Omental fat pad (tissue), 4 donors: ENCODE measurements around the gene USP32. TPM values are rescaled to one million over a fixed set of nuclear protein-coding genes. Genes with fewer than 3 reads are reported as not detected.
A peak's percentile ranks its signal among the peaks of the same experiment; 100 is the strongest.
"Not testable (repeated sequence)": the region's sequence is repeated elsewhere in the genome, so short reads cannot be mapped to it uniquely, and the experiment has no call there.

Source experiments
- ATAC-seq: fragments of 150-250 bp; one replicate; pipeline ENCODE4 v1.9.1; 2016; ENCODE audit warnings: mild to moderate bottlenecking, moderate library complexity; ENCODE audit not compliant: low FRiP score
- DNase-seq: peaks from one replicate; pipeline ENCODE4 v3.0.0-alpha.2; 2019; ENCODE audit warnings: low spot score
- CTCF ChIP-seq, 3 donors: fragments of 450-650 bp; IDR thresholded peaks; one replicate each; pipeline ENCODE4 v1.5.1; 2016 to 2017; ENCODE audit warnings: antibody characterized with exemption in 3 of 3, mild to moderate bottlenecking in 3 of 3, moderate library complexity in 2 of 3
- total RNA-seq, 4 donors: library from RNA; depleted of rRNA; stranded (reverse); fragments of >200 nt; gene quantifications; one replicate each; pipeline ENCODE4 v1.1.0, GENCODE V29; 2016

The USP32 gene
- total RNA-seq, 4 donors from 2014 or later = 53.3 to 91.6 (median 69.7) TPM

- not testable (repeated sequence) for DNase-seq, ATAC-seq
Observed at GRCh38 chr17:60198630-60199029, 193.3 kb downstream of the USP32 start.

GRCh38 chr17:60194141-60194540 lies 197.8 kb downstream of the USP32 start:
- not testable (repeated sequence) for ATAC-seq, DNase-seq

- DNase-seq (no peak), ATAC-seq (no peak)
- no peak for TF ChIP-seq CTCF (IDR thresholded peaks at IDR 0.05)
Observed at GRCh38 chr17:60193482-60193881, 198.5 kb downstream of the USP32 start.

- not testable (repeated sequence) for ATAC-seq, DNase-seq
Observed at GRCh38 chr17:60193032-60193431, 198.9 kb downstream of the USP32 start.

GRCh38 chr17:60190032-60190431 lies 201.9 kb downstream of the USP32 start:
- not testable (repeated sequence) for ATAC-seq, DNase-seq

- TF ChIP-seq CTCF (IDR thresholded peaks at IDR 0.05) = no peak
- DNase-seq = no peak
- ATAC-seq = no peak
Observed at GRCh38 chr17:60188759-60189158, 203.2 kb downstream of the USP32 start.

GRCh38 chr17:60186846-60187745 lies 204.8 kb downstream of the USP32 start:
- DNase-seq, ATAC-seq: not testable (repeated sequence)

GRCh38 chr17:60186372-60186771 lies 205.6 kb downstream of the USP32 start:
- not testable (repeated sequence) for DNase-seq, ATAC-seq

- DNase-seq, ATAC-seq: not testable (repeated sequence)
Observed at GRCh38 chr17:60180380-60180779, 211.6 kb downstream of the USP32 start.

GRCh38 chr17:60178180-60178579 lies 213.8 kb downstream of the USP32 start:
- not testable (repeated sequence) for DNase-seq

GRCh38 chr17:60176763-60177162 lies 215.2 kb downstream of the USP32 start:
- not testable (repeated sequence) for DNase-seq, ATAC-seq

More at GRCh38 chr17:60178180-60178579, 213.8 kb downstream of the USP32 start:
- ATAC-seq = not testable (repeated sequence)

GRCh38 chr17:60174767-60175166 lies 217.2 kb downstream of the USP32 start:
- not testable (repeated sequence) for ATAC-seq, DNase-seq
- TF ChIP-seq CTCF (IDR thresholded peaks at IDR 0.05) = peak in 1 of 3 donors; percentile 21
